ENCODE measurements around the gene BCL2L13. TPM values are rescaled to one million over a fixed set of nuclear protein-coding genes. Genes with fewer than 3 reads are reported as not detected.
"Not testable (repeated sequence)": the region's sequence is repeated elsewhere in the genome, so short reads cannot be mapped to it uniquely, and the experiment has no call there.

Gene BCL2L13
- total RNA-seq, 4 donors from 2014 or later, result 46.0 to 103 (median 72.2) TPM

DNA sequence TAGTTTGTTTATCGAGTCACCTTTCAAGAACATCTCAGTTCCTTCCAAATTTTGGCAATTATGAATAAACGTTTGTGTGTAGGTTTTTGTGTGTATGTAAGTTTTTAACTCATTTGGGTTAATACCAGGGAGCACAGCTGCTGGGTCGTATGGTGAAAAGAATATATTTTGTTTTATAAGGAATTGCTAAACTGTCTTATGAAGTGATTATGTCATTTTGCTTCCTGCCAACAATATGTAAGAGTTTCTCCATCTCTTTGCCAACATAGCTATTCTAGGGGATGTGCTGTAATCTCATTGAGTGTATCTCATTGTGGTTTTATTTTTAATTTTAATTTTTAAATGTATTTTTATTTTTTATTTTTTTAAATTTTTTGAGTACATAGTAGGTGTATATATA, 27.3 kb downstream of the BCL2L13 start:
- no peak for TF ChIP-seq POLR2A (IDR thresholded peaks at IDR 0.05)
- TF ChIP-seq, protein P1, sequence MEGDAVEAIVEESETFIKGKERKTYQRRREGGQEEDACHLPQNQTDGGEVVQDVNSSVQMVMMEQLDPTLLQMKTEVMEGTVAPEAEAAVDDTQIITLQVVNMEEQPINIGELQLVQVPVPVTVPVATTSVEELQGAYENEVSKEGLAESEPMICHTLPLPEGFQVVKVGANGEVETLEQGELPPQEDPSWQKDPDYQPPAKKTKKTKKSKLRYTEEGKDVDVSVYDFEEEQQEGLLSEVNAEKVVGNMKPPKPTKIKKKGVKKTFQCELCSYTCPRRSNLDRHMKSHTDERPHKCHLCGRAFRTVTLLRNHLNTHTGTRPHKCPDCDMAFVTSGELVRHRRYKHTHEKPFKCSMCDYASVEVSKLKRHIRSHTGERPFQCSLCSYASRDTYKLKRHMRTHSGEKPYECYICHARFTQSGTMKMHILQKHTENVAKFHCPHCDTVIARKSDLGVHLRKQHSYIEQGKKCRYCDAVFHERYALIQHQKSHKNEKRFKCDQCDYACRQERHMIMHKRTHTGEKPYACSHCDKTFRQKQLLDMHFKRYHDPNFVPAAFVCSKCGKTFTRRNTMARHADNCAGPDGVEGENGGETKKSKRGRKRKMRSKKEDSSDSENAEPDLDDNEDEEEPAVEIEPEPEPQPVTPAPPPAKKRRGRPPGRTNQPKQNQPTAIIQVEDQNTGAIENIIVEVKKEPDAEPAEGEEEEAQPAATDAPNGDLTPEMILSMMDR (IDR thresholded peaks at IDR 0.05), result no peak
- intact Hi-C loops (cut with DNase I), result no loop called here
- Histone ChIP-seq H3K27me3 (no peaks in the 10 kb centered on the region), H3K4me3 (replicated peaks in 1 of 3) (no peak overlapping the region), H3K36me3 (peaks cover under 1 to 18% of the 10 kb centered on the region in 2 donors), H3K4me1 (no peaks in the 10 kb centered on the region), H3K9me3 (no peaks in the 10 kb centered on the region), H3K27ac (no peak overlapping the region)
- no peak for DNase-seq
- WGBS, 2 donors, result 83 to 88% methylated on average over 3 of the region's 3 CpGs

- WGBS, 2 donors, result 93 to 99% methylated on average over 10 of the region's 10 CpGs
- H3K27ac ChIP-seq; H3K36me3 ChIP-seq; H3K9me3 ChIP-seq; H3K27me3 ChIP-seq; intact Hi-C loops (cut with DNase I); H3K4me3 ChIP-seq (replicated peaks in 1 of 3); DNase-seq: not testable (repeated sequence)
- peaks cover 7 to 10% of the 10 kb centered on the region in 2 donors for H3K4me1 ChIP-seq
These were observed 33.0 kb downstream of the BCL2L13 start for GRCh38 chr22:17671521-17672092.

DNA sequence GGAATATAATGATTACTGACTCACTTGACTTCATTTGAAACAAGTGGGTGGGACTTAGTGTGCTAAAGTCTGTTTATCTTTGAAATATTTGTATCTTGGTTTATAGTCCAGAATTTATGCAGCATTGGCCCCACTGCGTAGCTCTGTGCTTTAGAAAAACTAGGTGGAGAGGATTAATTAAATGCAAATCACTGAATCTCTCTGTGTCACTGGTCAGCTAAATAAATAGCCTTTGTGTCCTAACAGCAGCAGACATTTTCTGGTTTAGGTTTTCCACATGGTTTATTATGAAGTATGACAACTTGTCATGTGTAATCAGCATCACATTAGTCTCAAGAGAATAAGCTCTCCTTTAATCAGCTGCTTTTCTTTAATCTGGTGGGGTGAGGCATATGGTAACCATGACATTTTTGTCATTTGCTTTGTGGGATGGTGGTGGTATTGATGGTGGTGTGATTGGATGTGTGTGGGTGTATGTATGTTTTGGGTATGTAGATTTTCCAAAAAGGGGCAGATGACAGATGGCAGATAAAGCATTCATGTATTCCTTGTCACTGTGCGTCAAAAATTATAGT, 33.9 kb downstream of the BCL2L13 start:
- 88 to 97% methylated on average over 2 of the region's 2 CpGs for WGBS, 2 donors
- TF ChIP-seq, protein P1 (IDR thresholded peaks at IDR 0.05), result no peak
- TF ChIP-seq POLR2A (IDR thresholded peaks at IDR 0.05), result no peak
- Histone ChIP-seq H3K27me3 (no peaks in the 10 kb centered on the region), H3K36me3 (peaks cover 0 to 2% of the 10 kb centered on the region in 2 donors), H3K27ac (no peak overlapping the region), H3K4me1 (peaks cover 7 to 10% of the 10 kb centered on the region in 2 donors), H3K4me3 (replicated peaks in 1 of 3) (no peak overlapping the region), H3K9me3 (no peaks in the 10 kb centered on the region)
- no peak for DNase-seq
- intact Hi-C loops (cut with DNase I), result no loop called here

DNA sequence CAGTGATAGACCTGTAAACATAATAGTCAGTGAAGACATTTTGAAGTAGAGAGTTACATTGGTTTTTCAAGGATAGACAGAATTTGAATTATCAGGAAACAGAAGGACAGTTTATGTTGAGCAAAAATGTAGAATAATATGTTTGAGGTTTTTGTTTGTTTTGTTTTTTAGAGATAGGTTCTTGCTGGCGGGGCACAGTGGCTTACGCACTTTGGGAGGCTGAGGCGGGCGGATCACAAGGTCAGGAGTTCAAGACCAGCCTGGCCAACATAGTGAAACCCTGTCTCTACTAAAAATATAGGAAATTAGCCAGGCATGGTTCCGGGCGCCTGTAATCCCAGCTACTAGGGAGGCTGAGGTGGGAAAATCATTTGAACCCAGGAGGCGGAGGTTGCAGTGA, 35.6 kb downstream of the BCL2L13 start:
- WGBS, 2 donors, result 97% methylated on average over 7 of the region's 7 CpGs
- Histone ChIP-seq H3K27me3 (no peaks in the 10 kb centered on the region), H3K4me3 (replicated peaks in 1 of 3) (no peak overlapping the region), H3K36me3 (peaks cover 0 to 2% of the 10 kb centered on the region in 2 donors), H3K27ac (no peak overlapping the region), H3K4me1 (peaks cover 7 to 10% of the 10 kb centered on the region in 2 donors), H3K9me3 (no peaks in the 10 kb centered on the region)
- TF ChIP-seq POLR2A (IDR thresholded peaks at IDR 0.05), result no peak
- TF ChIP-seq, protein P1 (IDR thresholded peaks at IDR 0.05), result no peak
- no peak for DNase-seq
- intact Hi-C loops (cut with DNase I), result no loop called here

DNA sequence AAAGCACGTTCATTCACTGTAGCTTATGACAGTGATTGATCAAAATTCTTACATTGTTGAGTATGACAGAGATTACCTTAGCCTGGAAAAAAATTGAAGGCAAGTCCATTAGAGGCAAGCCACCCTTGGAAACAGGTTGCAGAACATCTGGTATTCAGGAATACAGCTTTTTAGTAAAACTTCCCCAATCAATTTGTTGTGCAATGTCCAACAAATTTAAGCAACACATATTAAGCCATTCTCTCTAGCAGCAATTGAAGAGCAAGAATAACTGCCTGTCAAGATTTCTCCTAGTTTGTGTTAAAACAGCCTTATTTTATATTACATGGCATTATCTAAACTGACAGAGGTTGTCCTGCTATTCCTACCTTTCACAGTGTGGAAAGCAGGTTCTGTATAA, 37.0 kb downstream of the BCL2L13 start:
- Histone ChIP-seq H3K4me3 (replicated peaks in 1 of 3) (no peak overlapping the region), H3K9me3 (no peaks in the 10 kb centered on the region), H3K27ac (no peak overlapping the region), H3K36me3 (peaks cover 0 to 2% of the 10 kb centered on the region in 2 donors), H3K27me3 (no peaks in the 10 kb centered on the region), H3K4me1 (peaks cover 7 to 10% of the 10 kb centered on the region in 2 donors)
- WGBS, 2 donors, result 53 to 57% methylated on average over 1 of the region's 1 CpG
- TF ChIP-seq, protein P1 (IDR thresholded peaks at IDR 0.05), result no peak
- no peak for DNase-seq
- intact Hi-C loops (cut with DNase I), result no loop called here

Data from thyroid gland (tissue), 4 donors.